Panc1 (cell line): Measurements from ENCODE around the gene CAPSL.

Source experiments
- REST ChIP-seq, 2 experiments: IDR thresholded peaks; 2 replicates each; pipeline ENCODE4 v1.6.1; 2011 to 2012; ENCODE audit warnings: low read depth in 2 of 2, control low read depth in 1 of 2, low read length in 1 of 2, mild to moderate bottlenecking in 1 of 2, moderate library complexity in 1 of 2; ENCODE audit not compliant: insufficient read depth in 1 of 2
- TF ChIP-seq, protein P1 (sequence below): fragments of 450-650 bp; IDR thresholded peaks from 2 replicates; pipeline ENCODE4 v1.5.1; 2017; ENCODE audit warnings: mild to moderate bottlenecking

DNA sequence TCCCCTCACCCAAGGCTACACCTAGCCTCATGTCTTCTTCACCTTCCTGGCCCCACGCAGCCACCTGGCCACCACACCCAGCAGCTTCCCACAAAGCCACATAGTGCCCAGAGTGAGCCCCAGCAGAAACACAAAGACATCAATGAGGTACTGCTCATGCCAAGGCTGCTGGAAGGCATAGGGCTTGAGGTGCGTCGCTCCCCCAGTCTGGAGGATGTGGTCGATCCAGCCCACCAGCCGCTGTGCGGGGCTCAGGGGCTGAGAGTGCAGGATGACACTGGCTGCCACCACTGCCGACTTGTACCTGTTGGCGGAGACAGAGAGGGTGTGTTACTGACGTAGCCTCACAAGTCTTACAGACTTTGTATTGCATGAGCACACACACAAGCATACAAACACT, 15.8 kb upstream of the CAPSL start:
- no peak for TF ChIP-seq REST (IDR thresholded peaks at IDR 0.05; ENCODE audit: insufficient read depth in 1 of 2, low read depth in 2 of 2, low read length in 1 of 2)
- TF ChIP-seq, protein P1, sequence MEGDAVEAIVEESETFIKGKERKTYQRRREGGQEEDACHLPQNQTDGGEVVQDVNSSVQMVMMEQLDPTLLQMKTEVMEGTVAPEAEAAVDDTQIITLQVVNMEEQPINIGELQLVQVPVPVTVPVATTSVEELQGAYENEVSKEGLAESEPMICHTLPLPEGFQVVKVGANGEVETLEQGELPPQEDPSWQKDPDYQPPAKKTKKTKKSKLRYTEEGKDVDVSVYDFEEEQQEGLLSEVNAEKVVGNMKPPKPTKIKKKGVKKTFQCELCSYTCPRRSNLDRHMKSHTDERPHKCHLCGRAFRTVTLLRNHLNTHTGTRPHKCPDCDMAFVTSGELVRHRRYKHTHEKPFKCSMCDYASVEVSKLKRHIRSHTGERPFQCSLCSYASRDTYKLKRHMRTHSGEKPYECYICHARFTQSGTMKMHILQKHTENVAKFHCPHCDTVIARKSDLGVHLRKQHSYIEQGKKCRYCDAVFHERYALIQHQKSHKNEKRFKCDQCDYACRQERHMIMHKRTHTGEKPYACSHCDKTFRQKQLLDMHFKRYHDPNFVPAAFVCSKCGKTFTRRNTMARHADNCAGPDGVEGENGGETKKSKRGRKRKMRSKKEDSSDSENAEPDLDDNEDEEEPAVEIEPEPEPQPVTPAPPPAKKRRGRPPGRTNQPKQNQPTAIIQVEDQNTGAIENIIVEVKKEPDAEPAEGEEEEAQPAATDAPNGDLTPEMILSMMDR, result no peak
